ENCODE results near the gene ASTN2.

Gene ASTN2

GRCh38 chr9:117454711-117455110, 39.9 kb upstream of the ASTN2 start:
- FAIRE-seq (no peak), DNase-seq (ENCODE audit: insufficient read length, low spot score) (no peak)
- TF ChIP-seq, protein P1, sequence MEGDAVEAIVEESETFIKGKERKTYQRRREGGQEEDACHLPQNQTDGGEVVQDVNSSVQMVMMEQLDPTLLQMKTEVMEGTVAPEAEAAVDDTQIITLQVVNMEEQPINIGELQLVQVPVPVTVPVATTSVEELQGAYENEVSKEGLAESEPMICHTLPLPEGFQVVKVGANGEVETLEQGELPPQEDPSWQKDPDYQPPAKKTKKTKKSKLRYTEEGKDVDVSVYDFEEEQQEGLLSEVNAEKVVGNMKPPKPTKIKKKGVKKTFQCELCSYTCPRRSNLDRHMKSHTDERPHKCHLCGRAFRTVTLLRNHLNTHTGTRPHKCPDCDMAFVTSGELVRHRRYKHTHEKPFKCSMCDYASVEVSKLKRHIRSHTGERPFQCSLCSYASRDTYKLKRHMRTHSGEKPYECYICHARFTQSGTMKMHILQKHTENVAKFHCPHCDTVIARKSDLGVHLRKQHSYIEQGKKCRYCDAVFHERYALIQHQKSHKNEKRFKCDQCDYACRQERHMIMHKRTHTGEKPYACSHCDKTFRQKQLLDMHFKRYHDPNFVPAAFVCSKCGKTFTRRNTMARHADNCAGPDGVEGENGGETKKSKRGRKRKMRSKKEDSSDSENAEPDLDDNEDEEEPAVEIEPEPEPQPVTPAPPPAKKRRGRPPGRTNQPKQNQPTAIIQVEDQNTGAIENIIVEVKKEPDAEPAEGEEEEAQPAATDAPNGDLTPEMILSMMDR (IDR thresholded peaks at IDR 0.05; ENCODE audit: insufficient read depth, missing control alignments): no peak

DNA sequence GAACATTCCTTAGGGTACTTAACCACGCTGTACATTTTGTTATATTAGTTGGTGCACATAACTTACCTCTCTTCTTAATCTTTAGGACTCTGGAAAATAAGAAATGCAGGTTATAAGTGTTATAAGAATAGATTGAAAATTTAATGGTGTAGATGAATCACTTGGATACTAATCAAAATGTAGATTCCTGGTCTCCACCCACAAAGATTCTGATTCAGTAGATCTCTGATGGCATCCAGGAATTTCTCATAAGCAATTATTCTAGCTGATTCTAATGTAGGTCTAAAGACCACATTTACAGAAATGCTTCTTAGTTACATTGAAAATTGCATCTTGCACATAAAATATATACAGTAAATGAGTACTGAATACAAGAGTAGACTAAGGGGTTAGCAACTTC, 38.9 kb upstream of the ASTN2 start:
- FAIRE-seq (no peak), DNase-seq (ENCODE audit: insufficient read length, low spot score) (no peak)
- TF ChIP-seq, protein P1 (IDR thresholded peaks at IDR 0.05; ENCODE audit: insufficient read depth, missing control alignments): no peak

- no peak for DNase-seq (ENCODE audit: insufficient read length, low spot score)
- FAIRE-seq: no peak
- TF ChIP-seq, protein P1 (IDR thresholded peaks at IDR 0.05; ENCODE audit: insufficient read depth, missing control alignments): no peak
These were observed 36.5 kb upstream of the ASTN2 start for GRCh38 chr9:117451311-117451710.

DNA sequence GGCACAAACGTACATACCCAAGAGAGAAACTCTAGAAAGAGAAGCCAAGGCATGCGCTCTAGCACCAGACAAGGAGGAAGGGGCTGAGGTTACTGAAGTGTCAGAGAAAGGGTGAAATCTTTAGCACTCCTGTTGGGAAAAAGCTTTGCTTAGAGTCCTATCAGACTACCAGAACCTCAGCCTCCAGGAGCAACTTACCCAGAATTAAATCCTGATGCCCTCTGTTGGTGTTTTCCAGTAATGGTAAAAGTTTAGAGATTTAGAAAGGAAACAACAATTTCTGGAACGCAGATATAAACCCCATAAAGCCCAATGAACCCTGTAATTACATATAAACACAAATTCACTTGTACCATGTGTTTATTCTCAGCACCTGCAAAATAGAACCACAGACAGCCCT, 33.2 kb upstream of the ASTN2 start:
- FAIRE-seq: no peak
- no peak for DNase-seq (ENCODE audit: insufficient read length, low spot score)
- TF ChIP-seq, protein P1 (IDR thresholded peaks at IDR 0.05; ENCODE audit: insufficient read depth, missing control alignments): peak; percentile 6

DNA sequence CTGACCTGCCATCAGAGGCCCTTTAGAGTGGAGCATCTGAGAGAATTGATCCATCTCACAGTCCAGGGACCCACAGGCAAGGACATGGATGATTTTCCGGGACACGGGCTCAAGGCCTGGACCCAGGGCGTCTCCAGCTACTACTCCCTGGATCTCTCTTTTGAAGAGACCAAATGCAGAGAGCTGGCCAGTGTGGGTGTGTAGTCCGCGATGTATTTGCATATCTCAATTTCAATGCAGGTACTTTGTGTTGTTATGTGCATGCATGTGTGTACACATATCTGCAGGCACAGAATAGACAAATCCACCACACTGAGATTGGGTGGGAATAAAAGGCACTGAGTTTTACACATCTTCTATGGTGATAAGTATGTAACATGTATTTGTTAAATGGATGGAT, 30.8 kb upstream of the ASTN2 start:
- TF ChIP-seq, protein P1 (IDR thresholded peaks at IDR 0.05; ENCODE audit: insufficient read depth, missing control alignments): no peak
- FAIRE-seq (no peak), DNase-seq (ENCODE audit: insufficient read length, low spot score) (no peak)

GRCh38 chr9:117444501-117444900, 29.6 kb upstream of the ASTN2 start:
- TF ChIP-seq, protein P1 (IDR thresholded peaks at IDR 0.05; ENCODE audit: insufficient read depth, missing control alignments): no peak
- DNase-seq (ENCODE audit: insufficient read length, low spot score): no peak
- no peak for FAIRE-seq

GRCh38 chr9:117437283-117437682, 22.4 kb upstream of the ASTN2 start:
- TF ChIP-seq, protein P1 (IDR thresholded peaks at IDR 0.05; ENCODE audit: insufficient read depth, missing control alignments): no peak
- FAIRE-seq: no peak
- no peak for DNase-seq (ENCODE audit: insufficient read length, low spot score)
